HepG2 (cell line): Measurements from ENCODE around the gene LMAN2. TPM values are rescaled to one million over a fixed set of nuclear protein-coding genes. Genes with fewer than 3 reads are reported as not detected.

Experiments used
- ATF3 ChIP-seq: sonication (generic); formaldehyde crosslinking; IDR thresholded peaks from 2 replicates; pipeline ENCODE4 v1.4.0; 2020; ENCODE audit warnings: missing genetic modification reagents
- CBFB ChIP-seq: sonication (generic); formaldehyde crosslinking; IDR thresholded peaks from 2 replicates; pipeline ENCODE4 v1.4.0; 2020; ENCODE audit warnings: missing genetic modification reagents
- CENPT ChIP-seq: sonication (generic); formaldehyde crosslinking; IDR thresholded peaks from 2 replicates; pipeline ENCODE4 v1.8.0; 2022; ENCODE audit warnings: low read depth, mild to moderate bottlenecking, moderate library complexity, missing genetic modification reagents
- CHD4 ChIP-seq: fragments of 200-600 bp; sonication (generic); IDR thresholded peaks from 2 replicates; pipeline ENCODE4 v1.7.0; 2017; ENCODE audit warnings: mild to moderate bottlenecking, low read length, borderline replicate concordance
- DMAP1 ChIP-seq: IDR thresholded peaks from 2 replicates; pipeline ENCODE4 v1.6.1; 2016
- HOMEZ ChIP-seq: IDR thresholded peaks from 2 replicates; pipeline ENCODE4 v1.6.1; 2016; ENCODE audit warnings: low read depth
- HOXA5 ChIP-seq: sonication (generic); formaldehyde crosslinking; IDR thresholded peaks from 2 replicates; pipeline ENCODE4 v1.4.0; 2020; ENCODE audit warnings: missing genetic modification reagents
- KDM1A ChIP-seq: IDR thresholded peaks from 2 replicates; pipeline ENCODE4 v1.6.1; 2016; ENCODE audit warnings: missing compliant biosample characterization
- SIN3A ChIP-seq: IDR thresholded peaks from 2 replicates; pipeline ENCODE4 v1.6.1; 2011; ENCODE audit warnings: low read depth, mild to moderate bottlenecking, control low read depth, low read length, borderline replicate concordance
- SMAD9 ChIP-seq: sonication (generic); formaldehyde crosslinking; IDR thresholded peaks from 2 replicates; pipeline ENCODE4 v1.5.1; 2020; ENCODE audit warnings: mild to moderate bottlenecking, missing genetic modification reagents
- SMC3 ChIP-seq: IDR thresholded peaks from 2 replicates; pipeline ENCODE4 v1.6.1; 2011; ENCODE audit warnings: low read length, improper control_type of control experiment
- TBX3 ChIP-seq: fragments of 450-650 bp; IDR thresholded peaks from 2 replicates; pipeline ENCODE4 v1.6.1; 2017; ENCODE audit warnings: antibody characterized with exemption, mild to moderate bottlenecking, inconsistent platforms, borderline replicate concordance
- TGIF2 ChIP-seq: IDR thresholded peaks from 2 replicates; pipeline ENCODE4 v1.6.1; 2016; ENCODE audit warnings: control low read depth, missing compliant biosample characterization
- THRA ChIP-seq: sonication (generic); formaldehyde crosslinking; IDR thresholded peaks from 2 replicates; pipeline ENCODE4 v1.4.0; 2020; ENCODE audit warnings: missing genetic modification reagents, borderline replicate concordance
- ZBTB33 ChIP-seq: sonication (generic); formaldehyde crosslinking; IDR thresholded peaks from 2 replicates; pipeline ENCODE4 v1.4.0; 2020; ENCODE audit warnings: missing genetic modification reagents
- ZBTB7B ChIP-seq: sonication (generic); formaldehyde crosslinking; IDR thresholded peaks from 2 replicates; pipeline ENCODE4 v1.4.0; 2020; ENCODE audit warnings: missing genetic modification reagents
- ZNF136 ChIP-seq: sonication (generic); formaldehyde crosslinking; IDR thresholded peaks from 2 replicates; pipeline ENCODE4 v1.8.1; 2022; ENCODE audit warnings: low read depth, mild to moderate bottlenecking, moderate library complexity, missing genetic modification reagents
- ZNF503 ChIP-seq: sonication (generic); formaldehyde crosslinking; IDR thresholded peaks from 2 replicates; pipeline ENCODE4 v1.4.0; 2020; ENCODE audit warnings: missing genetic modification reagents
- ZSCAN5A ChIP-seq: sonication (generic); formaldehyde crosslinking; IDR thresholded peaks from 2 replicates; pipeline ENCODE4 v1.8.0; 2022; ENCODE audit warnings: mild to moderate bottlenecking, missing genetic modification reagents, borderline replicate concordance
- polyA plus RNA-seq, 8 experiments: library from polyadenylated mRNA; depleted of rRNA in 3 of 8; stranded (reverse) in 7 of 8; unstranded in 1 of 8; fragments of >200 nt; fragmentation: Illumina TruSeq in 4 of 8; extraction: Trizol in 4 of 8; gene quantifications; 2 replicates each; pipeline versions ENCODE4 v1.2.1 to v1.2.3, GENCODE V29; 2011 to 2016; ENCODE audit warnings: low read depth in 4 of 8, missing spikeins in 1 of 8, mixed read lengths in 1 of 8; ENCODE audit not compliant: insufficient read depth in 1 of 8
- total RNA-seq, 5 experiments: library from RNA; depleted of rRNA; stranded (reverse); fragments of >200 nt; fragmentation: Illumina TruSeq; extraction: Trizol; gene quantifications; 2 replicates each; pipeline ENCODE4 v1.2.3, GENCODE V29; 2016; ENCODE audit warnings: low read depth in 1 of 5

LMAN2 gene
- total and polyA plus RNA-seq, 2 of the 13 experiments (the other 11 are each of a cell fraction or from before 2014, with no cell fraction given), result 191 to 197 TPM

GRCh38 chr5:177390363-177391300 is 39.2 kb upstream of the LMAN2 start (continued):
- no peak; the same call in 1 of the 2 replicates for TF ChIP-seq ZBTB33 (CRISPR knock-in tag)
- no peak for TF ChIP-seq ZNF503 (CRISPR knock-in tag)
- 0 out of 2 replicates have a peak, but pooled peaks have one; percentile 30 for TF ChIP-seq HOMEZ
- no peak for TF ChIP-seq HOXA5
- TF ChIP-seq ZNF136 (CRISPR knock-in tag), result no peak
- no peak; the same call in 1 of the 2 replicates for TF ChIP-seq ZSCAN5A (CRISPR knock-in tag)
- TF ChIP-seq CENPT, result no peak
- no peak for TF ChIP-seq THRA (CRISPR knock-in tag)
- peak; percentile 67; the same call in 1 of the 2 replicates for TF ChIP-seq TGIF2
- peak; percentile 93 for TF ChIP-seq SMC3
- peak; percentile 53; the same call in 1 of the 2 replicates for TF ChIP-seq ZBTB7B (CRISPR knock-in tag)
- TF ChIP-seq CHD4, result peak; percentile 59; the same call in 1 of the 2 replicates
- TF ChIP-seq CBFB (CRISPR knock-in tag), result no peak
- TF ChIP-seq SIN3A, result peak; percentile 58; the same call in 1 of the 2 replicates
- peak; percentile 83 for TF ChIP-seq KDM1A
- no peak for TF ChIP-seq TBX3
- TF ChIP-seq SMAD9 (CRISPR knock-in tag), result no peak
- peak; percentile 66; the same call in 1 of the 2 replicates for TF ChIP-seq DMAP1
- no peak for TF ChIP-seq ATF3
